HFFc6 (cell line): ENCODE data around the gene MCM10. TPM values are rescaled to one million over a fixed set of nuclear protein-coding genes. Genes with fewer than 3 reads are reported as not detected.
"Not testable (repeated sequence)": the region's sequence is repeated elsewhere in the genome, so short reads cannot be mapped to it uniquely, and the experiment has no call there.

ENCODE experiments used
- DNase-seq: peaks from one replicate; pipeline ENCODE4 v3.0.0-alpha.2; 2018
- H3K27ac Mint-ChIP-seq: 2 replicates; pipeline ENCODE4 v1.8.0; 2020; ENCODE audit warnings: mild to moderate bottlenecking, mixed read lengths
- H3K27me3 Mint-ChIP-seq: 2 replicates; pipeline ENCODE4 v1.8.0; 2021; ENCODE audit warnings: mild to moderate bottlenecking, moderate library complexity, mixed read lengths; ENCODE audit not compliant: insufficient read depth
- H3K36me3 Mint-ChIP-seq: 2 replicates; pipeline ENCODE4 v1.8.0; 2021; ENCODE audit warnings: low read depth, mixed read lengths
- H3K4me1 Mint-ChIP-seq: 2 replicates; pipeline ENCODE4 v1.8.0; 2020; ENCODE audit warnings: low read depth, mixed read lengths
- H3K4me3 Mint-ChIP-seq: 2 replicates; pipeline ENCODE4 v1.8.0; 2020; ENCODE audit warnings: mild to moderate bottlenecking, moderate library complexity, mixed read lengths
- H3K9me3 Mint-ChIP-seq: 2 replicates; pipeline ENCODE4 v1.8.0; 2020; ENCODE audit warnings: mild to moderate bottlenecking, mixed read lengths
- total RNA-seq, 6 experiments: library from RNA; stranded (reverse); fragmentation: NEBNext Ultra II Directional; extraction: Animal tissue kit (Norgen Biotek cat#: 25700); gene quantifications; 2 replicates in 1 of 6; 3 replicates in 5 of 6; pipeline ENCODE4 v1.2.3, GENCODE V29; 2021
- TF ChIP-seq, protein P1 (sequence below): fragments of 200-600 bp; sonication (generic); IDR thresholded peaks from 2 replicates; pipeline ENCODE4 v1.5.0; 2021; ENCODE audit warnings: antibody characterized with exemption, mild to moderate bottlenecking

MCM10 gene
- total RNA-seq, 6 experiments from 2014 or later = 8.3 to 18.4 (median 15.7) TPM

GRCh38 chr10:13152296-13152695 lies 9.1 kb upstream of the MCM10 start:
- no peak overlapping the region for H3K27ac Mint-ChIP-seq
- H3K36me3 Mint-ChIP-seq = no peaks in the 10 kb centered on the region; the same call in 1 of the 2 replicates
- no peaks in the 10 kb centered on the region for H3K9me3 Mint-ChIP-seq
- DNase-seq = no peak
- TF ChIP-seq, protein P1, sequence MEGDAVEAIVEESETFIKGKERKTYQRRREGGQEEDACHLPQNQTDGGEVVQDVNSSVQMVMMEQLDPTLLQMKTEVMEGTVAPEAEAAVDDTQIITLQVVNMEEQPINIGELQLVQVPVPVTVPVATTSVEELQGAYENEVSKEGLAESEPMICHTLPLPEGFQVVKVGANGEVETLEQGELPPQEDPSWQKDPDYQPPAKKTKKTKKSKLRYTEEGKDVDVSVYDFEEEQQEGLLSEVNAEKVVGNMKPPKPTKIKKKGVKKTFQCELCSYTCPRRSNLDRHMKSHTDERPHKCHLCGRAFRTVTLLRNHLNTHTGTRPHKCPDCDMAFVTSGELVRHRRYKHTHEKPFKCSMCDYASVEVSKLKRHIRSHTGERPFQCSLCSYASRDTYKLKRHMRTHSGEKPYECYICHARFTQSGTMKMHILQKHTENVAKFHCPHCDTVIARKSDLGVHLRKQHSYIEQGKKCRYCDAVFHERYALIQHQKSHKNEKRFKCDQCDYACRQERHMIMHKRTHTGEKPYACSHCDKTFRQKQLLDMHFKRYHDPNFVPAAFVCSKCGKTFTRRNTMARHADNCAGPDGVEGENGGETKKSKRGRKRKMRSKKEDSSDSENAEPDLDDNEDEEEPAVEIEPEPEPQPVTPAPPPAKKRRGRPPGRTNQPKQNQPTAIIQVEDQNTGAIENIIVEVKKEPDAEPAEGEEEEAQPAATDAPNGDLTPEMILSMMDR = no peak
- peaks cover 2% of the 10 kb centered on the region for H3K27me3 Mint-ChIP-seq
- no peaks in the 10 kb centered on the region for H3K4me1 Mint-ChIP-seq
- no peak overlapping the region for H3K4me3 Mint-ChIP-seq

DNA sequence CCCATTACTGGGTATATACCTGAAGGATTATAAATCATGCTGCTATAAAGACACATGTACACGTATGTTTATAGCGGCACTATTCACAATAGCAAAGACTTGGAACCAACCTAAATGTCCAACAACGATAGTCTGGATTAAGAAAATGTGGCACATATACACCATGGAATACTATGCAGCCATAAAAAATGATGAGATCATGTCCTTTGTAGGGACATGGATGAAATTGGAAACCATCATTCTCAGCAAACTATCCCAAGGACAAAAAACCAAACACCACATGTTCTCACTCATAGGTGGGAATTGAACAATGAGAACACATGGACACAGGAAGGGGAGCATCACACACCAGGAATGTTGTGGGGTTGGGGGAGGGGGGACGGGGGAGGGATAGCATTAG lies 5.5 kb upstream of the MCM10 start:
- not testable (repeated sequence) for H3K27me3 Mint-ChIP-seq, DNase-seq, H3K9me3 Mint-ChIP-seq, H3K27ac Mint-ChIP-seq, H3K36me3 Mint-ChIP-seq, H3K4me3 Mint-ChIP-seq
- H3K4me1 Mint-ChIP-seq = peaks cover 12% of the 10 kb centered on the region

- TF ChIP-seq, protein P1 = no peak
- Mint-ChIP-seq H3K36me3 (no peaks in the 10 kb centered on the region; the same call in 1 of the 2 replicates), H3K27me3 (no peaks in the 10 kb centered on the region; the same call in none of the 2 replicates), H3K27ac (peak overlapping the region; percentile 51; the same call in 1 of the 2 replicates), H3K9me3 (no peaks in the 10 kb centered on the region), H3K4me3 (peak overlapping the region; percentile 57; the same call in 1 of the 2 replicates), H3K4me1 (peaks cover 26% of the 10 kb centered on the region)
- no peak for DNase-seq
Measured at GRCh38 chr10:13158401-13158800, 3.0 kb upstream of the MCM10 start.

DNA sequence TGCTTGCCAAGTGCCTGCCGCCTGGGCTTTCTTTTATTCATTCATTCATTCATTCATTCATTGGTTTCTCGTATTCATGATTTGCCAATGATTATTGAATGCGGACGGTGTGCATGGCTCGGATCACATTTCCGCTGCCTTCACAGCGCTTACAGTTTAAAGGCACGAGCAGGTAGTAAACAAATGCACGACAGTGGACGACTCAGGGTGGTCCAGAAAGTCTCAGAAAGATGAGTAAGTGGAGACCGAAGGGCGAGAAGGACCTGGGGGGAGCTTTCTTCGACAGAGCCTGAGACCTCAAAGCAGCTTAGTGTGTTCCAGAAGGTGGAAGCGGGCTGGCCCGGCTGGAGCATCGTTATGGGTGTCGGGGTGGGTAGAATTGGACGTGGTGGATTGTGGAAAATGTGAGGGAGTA lies 506 bp downstream of the MCM10 start:
- Mint-ChIP-seq H3K27ac (peak overlapping the region; percentile 36), H3K4me1 (peaks cover 26% of the 10 kb centered on the region), H3K27me3 (no peaks in the 10 kb centered on the region; the same call in none of the 2 replicates), H3K36me3 (peaks cover 5% of the 10 kb centered on the region), H3K9me3 (no peaks in the 10 kb centered on the region), H3K4me3 (peak overlapping the region; percentile 87)
- TF ChIP-seq, protein P1 = no peak
- no peak for DNase-seq

DNA sequence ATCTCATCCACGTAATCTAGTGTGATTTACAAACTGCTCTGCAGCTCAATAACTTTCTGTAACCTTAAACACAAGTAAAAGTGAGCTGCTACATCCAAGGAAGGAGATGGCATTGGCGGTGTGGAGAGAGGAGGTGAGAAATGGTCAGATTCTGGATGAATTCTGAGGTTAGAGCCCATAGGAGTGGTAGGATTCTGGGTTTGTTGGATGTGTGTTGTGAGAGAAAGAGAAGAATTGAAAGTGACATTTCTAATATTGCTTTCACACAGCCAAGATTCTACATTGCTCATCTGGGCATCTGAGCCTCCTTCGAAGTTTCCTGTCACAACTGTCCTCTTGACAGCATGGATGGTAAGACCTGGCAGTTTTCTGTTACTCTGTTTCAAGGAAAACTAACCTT lies 2.5 kb downstream of the MCM10 start:
- Mint-ChIP-seq H3K27me3 (no peaks in the 10 kb centered on the region; the same call in 1 of the 2 replicates), H3K4me1 (peaks cover 26% of the 10 kb centered on the region), H3K36me3 (peaks cover 5% of the 10 kb centered on the region), H3K27ac (no peak overlapping the region), H3K4me3 (no peak overlapping the region), H3K9me3 (no peaks in the 10 kb centered on the region)
- TF ChIP-seq, protein P1 = no peak
- no peak for DNase-seq

DNA sequence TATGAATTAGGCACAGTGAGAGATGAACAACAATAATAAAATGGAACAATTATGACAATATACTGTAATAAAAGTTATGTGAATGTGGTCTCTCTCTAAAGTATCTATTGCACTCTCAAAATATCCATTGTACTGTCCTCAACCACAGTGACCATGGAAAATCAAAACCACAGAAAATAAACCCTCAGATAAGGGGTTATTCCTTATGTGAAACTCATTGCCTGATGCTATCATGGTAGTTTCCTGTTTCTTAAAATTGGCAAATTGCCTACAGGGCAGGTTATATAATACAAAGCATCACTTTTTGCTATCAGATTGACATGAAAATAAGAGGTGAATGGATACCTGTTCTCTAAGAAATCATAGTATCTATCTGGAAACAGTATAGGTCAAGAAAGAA lies 3.8 kb downstream of the MCM10 start:
- no peak for DNase-seq
- no peaks in the 10 kb centered on the region for H3K9me3 Mint-ChIP-seq
- H3K27me3 Mint-ChIP-seq = no peaks in the 10 kb centered on the region; the same call in 1 of the 2 replicates
- H3K4me1 Mint-ChIP-seq = peaks cover 20% of the 10 kb centered on the region
- H3K36me3 Mint-ChIP-seq = peaks cover 5% of the 10 kb centered on the region
- TF ChIP-seq, protein P1 = no peak
- no peak overlapping the region for H3K4me3 Mint-ChIP-seq
- no peak overlapping the region for H3K27ac Mint-ChIP-seq
